ENCODE results near the gene DPP6.

DNA sequence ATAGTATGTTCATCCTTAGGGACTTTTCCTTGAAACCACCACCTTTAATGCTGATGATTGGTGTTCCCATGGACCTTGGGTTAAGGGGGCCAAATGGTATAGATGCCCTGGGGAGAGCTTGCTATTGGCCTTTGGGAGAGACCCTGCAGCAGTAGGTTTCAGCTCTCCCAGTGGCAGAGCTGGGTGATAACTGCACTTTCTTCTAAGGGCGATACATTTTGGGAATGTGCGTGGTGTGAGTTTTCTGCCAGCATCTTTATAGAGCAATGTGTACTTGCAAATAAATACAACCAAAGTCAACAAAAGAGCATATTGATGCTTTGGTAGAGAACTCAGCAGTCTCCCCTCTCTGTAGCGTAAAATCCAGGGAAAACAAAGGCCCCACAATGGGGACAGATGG is 546.7 kb downstream of the DPP6 start:
- TF ChIP-seq, protein P1, sequence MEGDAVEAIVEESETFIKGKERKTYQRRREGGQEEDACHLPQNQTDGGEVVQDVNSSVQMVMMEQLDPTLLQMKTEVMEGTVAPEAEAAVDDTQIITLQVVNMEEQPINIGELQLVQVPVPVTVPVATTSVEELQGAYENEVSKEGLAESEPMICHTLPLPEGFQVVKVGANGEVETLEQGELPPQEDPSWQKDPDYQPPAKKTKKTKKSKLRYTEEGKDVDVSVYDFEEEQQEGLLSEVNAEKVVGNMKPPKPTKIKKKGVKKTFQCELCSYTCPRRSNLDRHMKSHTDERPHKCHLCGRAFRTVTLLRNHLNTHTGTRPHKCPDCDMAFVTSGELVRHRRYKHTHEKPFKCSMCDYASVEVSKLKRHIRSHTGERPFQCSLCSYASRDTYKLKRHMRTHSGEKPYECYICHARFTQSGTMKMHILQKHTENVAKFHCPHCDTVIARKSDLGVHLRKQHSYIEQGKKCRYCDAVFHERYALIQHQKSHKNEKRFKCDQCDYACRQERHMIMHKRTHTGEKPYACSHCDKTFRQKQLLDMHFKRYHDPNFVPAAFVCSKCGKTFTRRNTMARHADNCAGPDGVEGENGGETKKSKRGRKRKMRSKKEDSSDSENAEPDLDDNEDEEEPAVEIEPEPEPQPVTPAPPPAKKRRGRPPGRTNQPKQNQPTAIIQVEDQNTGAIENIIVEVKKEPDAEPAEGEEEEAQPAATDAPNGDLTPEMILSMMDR (IDR thresholded peaks at IDR 0.05): no peak
- no peak for TF ChIP-seq POLR2A (IDR thresholded peaks at IDR 0.05)

Measured in heart left ventricle (tissue), 13 donors.